GM21786 (cell line): ENCODE results near the gene PCAT6.

Experiments used
- ATAC-seq: cut with Tn5 transposase; IDR thresholded peaks from one replicate; pipeline ENCODE4 v1.9.1; 2021; ENCODE audit not compliant: unreplicated experiment

Gene PCAT6

GRCh38 chr1:202844259-202844658, 33.5 kb downstream of the PCAT6 start:
- no peak for ATAC-seq

- no peak for ATAC-seq
Observed at GRCh38 chr1:202844935-202845334, 34.2 kb downstream of the PCAT6 start.

- ATAC-seq = peak; percentile 59
Observed at GRCh38 chr1:202848191-202848542, 37.4 kb downstream of the PCAT6 start.

- ATAC-seq = no peak
Observed at GRCh38 chr1:202850593-202851362, 40.0 kb downstream of the PCAT6 start.

GRCh38 chr1:202852163-202852904, 41.6 kb downstream of the PCAT6 start:
- ATAC-seq = no peak

GRCh38 chr1:202854787-202855186, 44.0 kb downstream of the PCAT6 start:
- no peak for ATAC-seq

- no peak for ATAC-seq
Observed at GRCh38 chr1:202856014-202856413, 45.3 kb downstream of the PCAT6 start.

GRCh38 chr1:202857136-202857610, 46.4 kb downstream of the PCAT6 start:
- ATAC-seq = no peak

GRCh38 chr1:202858331-202858730, 47.6 kb downstream of the PCAT6 start:
- ATAC-seq = no peak

- no peak for ATAC-seq
Observed at GRCh38 chr1:202858789-202859414, 48.1 kb downstream of the PCAT6 start.

- no peak for ATAC-seq
Observed at GRCh38 chr1:202860744-202861419, 50.1 kb downstream of the PCAT6 start.
